ENCODE data around the gene DKK1. TPM values are rescaled to one million over a fixed set of nuclear protein-coding genes. Genes with fewer than 3 reads are reported as not detected.

DKK1 gene
- total and polyA plus RNA-seq, 2 donors (not counting 3 experiments of a cell fraction or from before 2014, with no cell fraction given) = 184 to 202 TPM

DNA sequence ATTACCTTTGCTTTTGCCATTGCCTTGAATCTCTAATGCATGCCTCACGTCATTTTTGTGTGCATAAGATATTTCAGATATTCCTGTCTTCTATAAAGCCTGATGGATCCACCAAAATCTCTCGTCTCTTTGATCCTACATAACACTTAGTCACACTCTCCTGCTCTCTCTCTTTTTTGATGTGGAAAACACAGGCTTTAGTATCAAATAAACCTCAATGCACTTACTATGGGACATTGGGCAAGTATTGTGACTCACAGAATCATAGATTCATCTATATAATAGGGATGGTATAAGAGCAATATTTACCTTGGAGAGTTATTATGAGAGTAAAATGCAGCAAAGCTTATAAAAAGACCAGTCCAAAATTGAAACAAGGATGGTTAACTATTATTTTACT is 39.1 kb downstream of the DKK1 start:
- no peak overlapping the region for H2AFZ ChIP-seq (ENCODE audit: low read depth, low read length)
- BruUV-seq (replicated peaks) = no TSS peak
- dilution Hi-C loops (cut with MboI; ENCODE audit: extremely low pct_ligation_motif_present, low sequenced_read_pairs) (no loop called here), intact Hi-C loops (cut with micrococcal nuclease) (no loop called here)
- no peak overlapping the region for H3K4me3 ChIP-seq (replicated peaks in 1 of 3; ENCODE audit: insufficient read depth in 1 of 3, low read depth in 1 of 3, low read length in 3 of 3)
- H3K36me3 ChIP-seq (ENCODE audit: control insufficient read depth in 2 of 2, extremely low read depth in 1 of 2, insufficient read depth in 2 of 2, low read length in 2 of 2) = no peaks in the 10 kb centered on the region
- no peak overlapping the region for H3K4me2 ChIP-seq (ENCODE audit: insufficient read depth, low read length)
- DNase-seq (ENCODE audit: low read depth, low spot score) (no peak), FAIRE-seq (no peak)
- no peaks in the 10 kb centered on the region for H3K9me3 ChIP-seq (replicated peaks; ENCODE audit: control insufficient read depth, insufficient read depth, low read length)
- H3K27ac ChIP-seq (ENCODE audit: insufficient read depth, low read depth, low read length) = no peak overlapping the region
- ChIA-PET CTCF (no interaction called here), POLR2A (no interaction called here)
- H3K27me3 ChIP-seq (ENCODE audit: control insufficient read depth in 2 of 2, insufficient read depth in 2 of 2, low read length in 2 of 2) = no peaks in the 10 kb centered on the region
- H3K4me1 ChIP-seq (ENCODE audit: control insufficient read depth, extremely low read depth, insufficient read depth, low read length) = peaks cover 16% of the 10 kb centered on the region
- H3K79me2 ChIP-seq (ENCODE audit: control insufficient read depth, insufficient read depth, low read length) = no peaks in the 10 kb centered on the region
- no peaks in the 10 kb centered on the region for H4K20me1 ChIP-seq (replicated peaks; ENCODE audit: control insufficient read depth, extremely low read depth, insufficient read depth, low read length)
- no peak overlapping the region for H3K9ac ChIP-seq (replicated peaks; ENCODE audit: extremely low read depth, insufficient read depth, low read length)
- no peaks in the 10 kb centered on the region for H3K9me1 ChIP-seq (replicated peaks; ENCODE audit: control insufficient read depth, extremely low read depth, insufficient read depth, low read length)
- TF ChIP-seq CTCF (IDR thresholded peaks at IDR 0.05; ENCODE audit: extremely low read depth in 1 of 2, insufficient read depth in 1 of 2, low read depth in 1 of 2, low read length in 2 of 2) = no peak
- no peak for TF ChIP-seq EZH2 (IDR thresholded peaks at IDR 0.05; ENCODE audit: borderline replicate concordance, low read depth, low read length, severe bottlenecking)
- TF ChIP-seq GATA2 (IDR thresholded peaks at IDR 0.05; ENCODE audit: insufficient read depth, insufficient read length, low read depth, low read length) = no peak
- TF ChIP-seq MAX (IDR thresholded peaks at IDR 0.05; ENCODE audit: insufficient read depth, insufficient read length) = no peak
- TF ChIP-seq FOS (IDR thresholded peaks at IDR 0.05; ENCODE audit: borderline replicate concordance, insufficient read depth, low read length) = no peak
- no peak for TF ChIP-seq POLR2AphosphoS5 (IDR thresholded peaks at IDR 0.05; ENCODE audit: insufficient read depth, low read depth, low read length)
- no peak for TF ChIP-seq POLR2A (IDR thresholded peaks at IDR 0.05; ENCODE audit: low read depth, low read length)
- TF ChIP-seq JUN (IDR thresholded peaks at IDR 0.05; ENCODE audit: borderline replicate concordance, insufficient read depth, insufficient read length, low read depth) = no peak
- no peak for TF ChIP-seq MYC (IDR thresholded peaks at IDR 0.05; ENCODE audit: low read depth, low read length)

Measured in endothelial cell of umbilical vein (primary cell).